Measurements from ENCODE around the gene GAPVD1. TPM values are rescaled to one million over a fixed set of nuclear protein-coding genes. Genes with fewer than 3 reads are reported as not detected.

The GAPVD1 gene
- total RNA-seq, 1 experiment from 2014 or later = 53.1 TPM

DNA sequence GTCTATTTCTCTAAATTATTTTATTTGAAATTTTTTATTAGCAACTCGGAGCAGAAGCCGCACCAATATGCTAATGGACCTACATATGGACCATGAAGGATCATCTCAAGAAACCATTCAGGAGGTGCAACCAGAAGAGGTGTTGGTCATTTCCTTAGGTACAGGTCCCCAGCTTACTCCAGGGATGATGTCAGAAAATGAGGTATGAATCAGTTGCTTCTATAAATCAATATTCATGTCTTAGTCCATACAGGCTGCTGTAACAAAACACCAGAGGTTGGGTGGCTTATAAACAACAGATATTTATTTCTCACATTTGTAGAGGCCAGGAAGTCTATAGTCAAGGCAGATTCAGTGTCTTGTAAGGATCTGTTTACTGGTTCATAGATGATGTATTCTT, 50.8 kb downstream of the GAPVD1 start:
- Histone ChIP-seq H3K36me3 (ENCODE audit: control insufficient read depth in 1 of 2, insufficient read depth in 2 of 2, low read length in 2 of 2) (peaks cover 25 to 34% of the 10 kb centered on the region in 2 experiments; a peak in 3 of 4 replicates), H3K4me3 (replicated peaks in 1 of 2; ENCODE audit: low read depth in 1 of 2, low read length in 2 of 2) (no peak overlapping the region), H3K27ac (ENCODE audit: low read depth, low read length) (no peak overlapping the region), H3K9me2 (ENCODE audit: insufficient read depth) (no peaks in the 10 kb centered on the region), H3K9me3 (ENCODE audit: control insufficient read depth in 1 of 2, insufficient read depth in 1 of 2, low read depth in 1 of 2, low read length in 2 of 2) (no peaks in the 10 kb centered on the region), H3K4me2 (ENCODE audit: low read length) (no peak overlapping the region), H4K20me1 (ENCODE audit: insufficient read depth) (no peaks in the 10 kb centered on the region), H3K9ac (ENCODE audit: low read length) (no peak overlapping the region), H3K79me2 (ENCODE audit: insufficient read depth, low read length) (no peaks in the 10 kb centered on the region), H2AFZ (ENCODE audit: low read depth, low read length, poor library complexity, severe bottlenecking) (no peak overlapping the region), H3K4me1 (ENCODE audit: control insufficient read depth in 1 of 2, insufficient read depth in 2 of 2, low read length in 2 of 2) (no peaks in the 10 kb centered on the region), H3K27me3 (ENCODE audit: insufficient read depth, low read length) (no peaks in the 10 kb centered on the region)
- ATAC-seq (no peak), DNase-seq (ENCODE audit: low read depth, low spot score) (no peak)
- intact Hi-C loops (cut with micrococcal nuclease) = no loop called here
- no TSS peak for BruUV-seq (replicated peaks)
- RAD21 ChIA-PET (ENCODE audit: low non-redundant PET in 1 of 2, low total read pairs in 2 of 2, uncharacterized antibody in 2 of 2, unreplicated experiment in 2 of 2) = no interaction called here
- CTCF ChIA-PET = no interaction called here
- POLR2A ChIA-PET = no interaction called here
- TF ChIP-seq ELF1 (IDR thresholded peaks at IDR 0.05; ENCODE audit: borderline replicate concordance, low read depth) (no peak), CBX3 (IDR thresholded peaks at IDR 0.05; ENCODE audit: low read depth) (no peak), YY1 (IDR thresholded peaks at IDR 0.05; ENCODE audit: extremely low read depth, insufficient replicate concordance, low read depth, low read length) (no peak), POLR2A (IDR thresholded peaks at IDR 0.05; ENCODE audit: borderline replicate concordance, extremely low read depth, insufficient read depth, insufficient read length) (no peak), ZNF274 (IDR thresholded peaks at IDR 0.05; ENCODE audit: low read depth, low read length) (no peak), SP1 (IDR thresholded peaks at IDR 0.05; ENCODE audit: low read depth) (no peak), EGR1 (IDR thresholded peaks at IDR 0.05; ENCODE audit: low read depth) (no peak), EZH2 (IDR thresholded peaks at IDR 0.05) (no peak), EZH2phosphoT487 (IDR thresholded peaks at IDR 0.05; ENCODE audit: borderline replicate concordance) (no peak), FOSL1 (IDR thresholded peaks at IDR 0.05; ENCODE audit: low read depth) (no peak), JUND (IDR thresholded peaks at IDR 0.05) (no peak), TCF7L2 (IDR thresholded peaks at IDR 0.05; ENCODE audit: borderline replicate concordance, extremely low read depth, insufficient read depth, insufficient read length) (no peak), RAD21 (IDR thresholded peaks at IDR 0.05; ENCODE audit: low read depth) (no peak), SIN3A (IDR thresholded peaks at IDR 0.05; ENCODE audit: low read depth) (no peak), CEBPB (IDR thresholded peaks at IDR 0.05; ENCODE audit: low read depth) (no peak)
- TF ChIP-seq, protein P1, sequence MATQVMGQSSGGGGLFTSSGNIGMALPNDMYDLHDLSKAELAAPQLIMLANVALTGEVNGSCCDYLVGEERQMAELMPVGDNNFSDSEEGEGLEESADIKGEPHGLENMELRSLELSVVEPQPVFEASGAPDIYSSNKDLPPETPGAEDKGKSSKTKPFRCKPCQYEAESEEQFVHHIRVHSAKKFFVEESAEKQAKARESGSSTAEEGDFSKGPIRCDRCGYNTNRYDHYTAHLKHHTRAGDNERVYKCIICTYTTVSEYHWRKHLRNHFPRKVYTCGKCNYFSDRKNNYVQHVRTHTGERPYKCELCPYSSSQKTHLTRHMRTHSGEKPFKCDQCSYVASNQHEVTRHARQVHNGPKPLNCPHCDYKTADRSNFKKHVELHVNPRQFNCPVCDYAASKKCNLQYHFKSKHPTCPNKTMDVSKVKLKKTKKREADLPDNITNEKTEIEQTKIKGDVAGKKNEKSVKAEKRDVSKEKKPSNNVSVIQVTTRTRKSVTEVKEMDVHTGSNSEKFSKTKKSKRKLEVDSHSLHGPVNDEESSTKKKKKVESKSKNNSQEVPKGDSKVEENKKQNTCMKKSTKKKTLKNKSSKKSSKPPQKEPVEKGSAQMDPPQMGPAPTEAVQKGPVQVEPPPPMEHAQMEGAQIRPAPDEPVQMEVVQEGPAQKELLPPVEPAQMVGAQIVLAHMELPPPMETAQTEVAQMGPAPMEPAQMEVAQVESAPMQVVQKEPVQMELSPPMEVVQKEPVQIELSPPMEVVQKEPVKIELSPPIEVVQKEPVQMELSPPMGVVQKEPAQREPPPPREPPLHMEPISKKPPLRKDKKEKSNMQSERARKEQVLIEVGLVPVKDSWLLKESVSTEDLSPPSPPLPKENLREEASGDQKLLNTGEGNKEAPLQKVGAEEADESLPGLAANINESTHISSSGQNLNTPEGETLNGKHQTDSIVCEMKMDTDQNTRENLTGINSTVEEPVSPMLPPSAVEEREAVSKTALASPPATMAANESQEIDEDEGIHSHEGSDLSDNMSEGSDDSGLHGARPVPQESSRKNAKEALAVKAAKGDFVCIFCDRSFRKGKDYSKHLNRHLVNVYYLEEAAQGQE (IDR thresholded peaks at IDR 0.05; ENCODE audit: low read depth) = no peak
- TF ChIP-seq, protein P2, sequence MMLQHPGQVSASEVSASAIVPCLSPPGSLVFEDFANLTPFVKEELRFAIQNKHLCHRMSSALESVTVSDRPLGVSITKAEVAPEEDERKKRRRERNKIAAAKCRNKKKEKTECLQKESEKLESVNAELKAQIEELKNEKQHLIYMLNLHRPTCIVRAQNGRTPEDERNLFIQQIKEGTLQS (IDR thresholded peaks at IDR 0.05) = no peak
- TF ChIP-seq, protein P3, sequence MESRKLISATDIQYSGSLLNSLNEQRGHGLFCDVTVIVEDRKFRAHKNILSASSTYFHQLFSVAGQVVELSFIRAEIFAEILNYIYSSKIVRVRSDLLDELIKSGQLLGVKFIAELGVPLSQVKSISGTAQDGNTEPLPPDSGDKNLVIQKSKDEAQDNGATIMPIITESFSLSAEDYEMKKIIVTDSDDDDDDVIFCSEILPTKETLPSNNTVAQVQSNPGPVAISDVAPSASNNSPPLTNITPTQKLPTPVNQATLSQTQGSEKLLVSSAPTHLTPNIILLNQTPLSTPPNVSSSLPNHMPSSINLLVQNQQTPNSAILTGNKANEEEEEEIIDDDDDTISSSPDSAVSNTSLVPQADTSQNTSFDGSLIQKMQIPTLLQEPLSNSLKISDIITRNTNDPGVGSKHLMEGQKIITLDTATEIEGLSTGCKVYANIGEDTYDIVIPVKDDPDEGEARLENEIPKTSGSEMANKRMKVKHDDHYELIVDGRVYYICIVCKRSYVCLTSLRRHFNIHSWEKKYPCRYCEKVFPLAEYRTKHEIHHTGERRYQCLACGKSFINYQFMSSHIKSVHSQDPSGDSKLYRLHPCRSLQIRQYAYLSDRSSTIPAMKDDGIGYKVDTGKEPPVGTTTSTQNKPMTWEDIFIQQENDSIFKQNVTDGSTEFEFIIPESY (IDR thresholded peaks at IDR 0.05; ENCODE audit: extremely low read depth, insufficient replicate concordance, low read length) = no peak
- TF ChIP-seq, protein P4, sequence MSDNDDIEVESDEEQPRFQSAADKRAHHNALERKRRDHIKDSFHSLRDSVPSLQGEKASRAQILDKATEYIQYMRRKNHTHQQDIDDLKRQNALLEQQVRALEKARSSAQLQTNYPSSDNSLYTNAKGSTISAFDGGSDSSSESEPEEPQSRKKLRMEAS (IDR thresholded peaks at IDR 0.05) = no peak
